Esophagus (tissue), 2 donors: ENCODE data around the gene TWSG1. TPM values are rescaled to one million over a fixed set of nuclear protein-coding genes. Genes with fewer than 3 reads are reported as not detected.
"Not testable (repeated sequence)": the region's sequence is repeated elsewhere in the genome, so short reads cannot be mapped to it uniquely, and the experiment has no call there.

Experiments
- H3K27ac ChIP-seq, 2 donors: one replicate each; pipeline ENCODE4 v1.5.1; 2013; ENCODE audit warnings: low read depth in 2 of 2, mild to moderate bottlenecking in 2 of 2, inconsistent platforms in 1 of 2, low read length in 1 of 2, moderate library complexity in 1 of 2
- H3K27me3 ChIP-seq, 2 donors: one replicate each; pipeline ENCODE4 v1.6.1; 2013; ENCODE audit warnings: low read length in 2 of 2, control low read depth in 1 of 2, mild to moderate bottlenecking in 1 of 2; ENCODE audit not compliant: insufficient read depth in 2 of 2, control insufficient read depth in 1 of 2
- H3K36me3 ChIP-seq, 2 donors: one replicate each; pipeline ENCODE4 v1.6.1; 2013; ENCODE audit warnings: low read length in 1 of 2; ENCODE audit not compliant: control insufficient read depth in 2 of 2, insufficient read depth in 2 of 2
- H3K4me1 ChIP-seq, 2 donors: one replicate each; pipeline ENCODE4 v1.6.1; 2013; ENCODE audit warnings: low read length in 1 of 2; ENCODE audit not compliant: control insufficient read depth in 2 of 2, insufficient read depth in 2 of 2
- H3K4me3 ChIP-seq, 2 donors: one replicate each; pipeline ENCODE4 v1.5.1; 2013; ENCODE audit warnings: low read length in 2 of 2, mild to moderate bottlenecking in 2 of 2, low read depth in 1 of 2, moderate library complexity in 1 of 2
- H3K9me3 ChIP-seq, 2 donors: one replicate each; pipeline ENCODE4 v1.6.1; 2013; ENCODE audit warnings: mild to moderate bottlenecking in 2 of 2, low read depth in 1 of 2, low read length in 1 of 2, moderate library complexity in 1 of 2; ENCODE audit not compliant: control insufficient read depth in 2 of 2, insufficient read depth in 1 of 2
- WGBS, 2 donors: extraction: QIAGEN DNeasy Blood & Tissue Kit; methylation state at CpG; one replicate each; pipeline ENCODE4 v1.1.7; 2013; 5-methylcytosine and 5-hydroxymethylcytosine counted together
- polyA plus RNA-seq, 2 donors: library from polyadenylated mRNA; stranded (reverse); fragments of 200-250 nt; gene quantifications; one replicate each; pipeline ENCODE4 v1.2.3, GENCODE V29; 2013
- donor health status: healthy with polysubstance abuse.
- donor health status: Bipolar disorder and iron deficiency.

The TWSG1 gene
- polyA plus RNA-seq, 2 donors: 5.2 to 10.2 TPM

DNA sequence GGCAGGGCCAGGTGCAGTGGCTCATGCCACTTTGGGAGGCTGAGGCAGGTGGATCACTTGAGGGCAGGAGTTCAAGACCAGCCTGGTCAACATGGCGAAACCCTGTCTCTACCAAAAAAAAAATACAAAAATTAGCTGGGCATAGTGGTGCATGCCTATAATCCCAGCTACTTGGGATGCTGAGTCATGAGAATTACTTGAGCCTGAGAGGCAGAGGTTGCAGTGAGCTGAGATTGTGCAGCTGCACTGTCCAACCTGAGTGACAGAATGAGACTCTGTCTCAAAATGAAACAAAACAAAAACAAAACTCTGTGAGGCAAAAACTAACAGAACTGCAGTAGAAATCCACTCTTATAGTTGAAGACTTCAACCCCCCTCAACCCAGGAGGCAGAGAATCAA is 38.7 kb downstream of the TWSG1 start:
- WGBS, 2 donors: 98 to 100% methylated on average over 1 of the region's 1 CpG
- not testable (repeated sequence) for H3K4me3 ChIP-seq, H3K27me3 ChIP-seq, H3K9me3 ChIP-seq, H3K4me1 ChIP-seq, H3K36me3 ChIP-seq, H3K27ac ChIP-seq

DNA sequence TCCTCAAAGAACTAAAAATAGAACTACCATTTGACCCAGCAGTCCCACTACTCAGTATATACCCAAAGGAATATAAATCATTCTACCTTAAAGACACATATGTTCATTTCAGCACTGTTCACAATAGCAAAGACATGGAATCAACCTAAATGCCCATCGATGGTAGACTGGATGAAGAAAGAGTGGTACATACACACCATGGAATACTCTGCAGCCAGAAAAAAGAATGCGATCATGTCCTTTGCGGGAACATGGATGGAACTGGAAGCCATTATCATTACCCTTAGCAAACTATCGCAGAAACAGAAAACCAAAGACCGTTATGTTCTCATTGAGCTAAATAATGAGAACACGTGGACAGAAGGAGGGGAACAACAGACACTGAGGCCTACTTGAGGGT is 44.5 kb downstream of the TWSG1 start:
- H3K9me3 ChIP-seq: no peaks in the 10 kb centered on the region
- H3K27ac ChIP-seq: no peak overlapping the region
- H3K27me3 ChIP-seq: no peaks in the 10 kb centered on the region
- no peaks in the 10 kb centered on the region for H3K4me1 ChIP-seq
- WGBS, 2 donors: 97 to 99% methylated on average over 6 of the region's 6 CpGs
- H3K4me3 ChIP-seq: no peak overlapping the region
- no peaks in the 10 kb centered on the region for H3K36me3 ChIP-seq

DNA sequence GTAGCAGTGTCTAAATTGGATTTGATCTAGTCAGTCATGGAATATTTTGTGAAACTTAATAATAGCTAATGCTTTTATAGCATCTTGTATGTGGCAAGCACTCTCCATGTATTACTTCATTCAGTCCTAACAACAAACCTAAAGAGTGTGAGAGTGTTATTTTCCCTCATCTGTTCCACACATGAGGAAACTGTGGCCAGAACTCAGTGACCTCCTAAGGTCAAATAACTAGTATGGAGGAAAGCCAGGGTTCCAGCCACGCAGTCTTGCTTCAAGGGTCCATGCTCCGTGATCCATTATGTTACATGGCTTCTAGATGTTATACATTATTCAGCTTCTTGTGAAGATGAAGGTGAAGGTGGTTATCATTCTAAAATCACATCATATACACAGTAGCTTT is 45.5 kb downstream of the TWSG1 start:
- 72 to 77% methylated on average over 2 of the region's 2 CpGs for WGBS, 2 donors
- no peaks in the 10 kb centered on the region for H3K27me3 ChIP-seq
- no peaks in the 10 kb centered on the region for H3K36me3 ChIP-seq
- no peaks in the 10 kb centered on the region for H3K4me1 ChIP-seq
- H3K27ac ChIP-seq: no peak overlapping the region
- no peak overlapping the region for H3K4me3 ChIP-seq
- no peaks in the 10 kb centered on the region for H3K9me3 ChIP-seq

DNA sequence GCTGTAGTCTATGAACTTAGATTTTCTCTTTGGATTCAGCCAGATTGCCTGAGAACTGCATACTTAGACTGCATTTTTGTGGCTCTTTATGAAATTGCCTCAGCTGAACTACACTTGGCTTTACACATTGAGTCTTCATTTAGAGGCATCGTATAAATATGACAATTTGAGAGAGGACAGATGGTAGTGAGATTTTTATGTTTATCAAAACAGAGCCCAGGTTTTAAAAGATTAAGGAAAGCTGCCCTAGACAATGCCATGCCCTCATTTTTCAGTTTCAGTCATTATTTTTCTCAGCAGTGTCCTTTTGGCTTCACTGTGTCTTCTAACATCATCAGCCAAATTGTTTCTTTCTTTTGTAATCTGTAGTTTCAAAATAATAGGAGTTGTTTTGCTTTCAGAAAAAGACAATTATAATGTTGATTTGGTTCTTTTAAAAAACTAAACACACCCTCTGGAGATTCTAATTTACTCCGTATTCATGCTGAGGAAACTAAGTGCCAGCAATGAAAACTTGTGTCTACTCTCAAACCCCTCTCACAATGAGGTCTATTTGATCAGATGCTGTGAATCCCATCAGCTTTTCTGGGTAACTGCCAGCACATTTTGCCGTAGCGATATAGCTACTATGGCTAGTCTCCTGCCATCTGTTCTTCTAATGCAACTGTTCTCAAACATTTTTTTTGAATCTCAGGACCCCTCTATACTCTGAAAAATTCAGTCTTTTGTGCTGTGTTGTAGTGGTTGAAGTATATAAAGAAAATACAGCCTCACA is 46.2 kb downstream of the TWSG1 start:
- H3K4me3 ChIP-seq: no peak overlapping the region
- no peak overlapping the region for H3K27ac ChIP-seq
- no peaks in the 10 kb centered on the region for H3K9me3 ChIP-seq
- no peaks in the 10 kb centered on the region for H3K27me3 ChIP-seq
- no peaks in the 10 kb centered on the region for H3K4me1 ChIP-seq
- 60 to 70% methylated on average over 4 of the region's 4 CpGs for whole genome bisulfite sequencing, 2 donors
- H3K36me3 ChIP-seq: no peaks in the 10 kb centered on the region

- 53 to 71% methylated on average over 1 of the region's 1 CpG for WGBS, 2 donors
- no peak overlapping the region for H3K4me3 ChIP-seq
- H3K9me3 ChIP-seq: no peaks in the 10 kb centered on the region
- no peaks in the 10 kb centered on the region for H3K4me1 ChIP-seq
- H3K27ac ChIP-seq: no peak overlapping the region
- H3K27me3 ChIP-seq: no peaks in the 10 kb centered on the region
- no peaks in the 10 kb centered on the region for H3K36me3 ChIP-seq
These were observed 52.3 kb downstream of the TWSG1 start for GRCh38 chr18:9386879-9387278.

DNA sequence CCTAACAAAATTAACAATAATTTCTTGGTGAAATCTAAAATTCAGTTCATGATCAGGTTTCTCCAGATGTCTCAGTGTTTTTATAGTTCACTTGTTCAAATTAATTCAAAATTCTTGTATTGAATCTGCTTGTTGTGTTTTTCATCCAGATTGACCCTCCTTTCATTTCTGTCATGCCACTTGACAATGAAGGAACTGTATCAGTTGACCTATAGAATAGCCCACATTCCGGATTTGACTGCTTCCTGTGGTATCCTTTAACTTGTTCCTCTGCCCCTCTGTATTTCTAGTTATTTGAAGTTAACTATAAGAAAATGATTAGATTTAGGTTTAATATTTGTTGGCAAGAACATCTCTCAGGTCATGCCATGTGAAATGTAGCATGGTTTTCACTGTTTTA is 53.3 kb downstream of the TWSG1 start:
- no peak overlapping the region for H3K4me3 ChIP-seq
- no peaks in the 10 kb centered on the region for H3K9me3 ChIP-seq
- no peaks in the 10 kb centered on the region for H3K4me1 ChIP-seq
- no peaks in the 10 kb centered on the region for H3K36me3 ChIP-seq
- no peaks in the 10 kb centered on the region for H3K27me3 ChIP-seq
- 82 to 89% methylated on average over 1 of the region's 1 CpG for WGBS, 2 donors
- H3K27ac ChIP-seq: no peak overlapping the region

DNA sequence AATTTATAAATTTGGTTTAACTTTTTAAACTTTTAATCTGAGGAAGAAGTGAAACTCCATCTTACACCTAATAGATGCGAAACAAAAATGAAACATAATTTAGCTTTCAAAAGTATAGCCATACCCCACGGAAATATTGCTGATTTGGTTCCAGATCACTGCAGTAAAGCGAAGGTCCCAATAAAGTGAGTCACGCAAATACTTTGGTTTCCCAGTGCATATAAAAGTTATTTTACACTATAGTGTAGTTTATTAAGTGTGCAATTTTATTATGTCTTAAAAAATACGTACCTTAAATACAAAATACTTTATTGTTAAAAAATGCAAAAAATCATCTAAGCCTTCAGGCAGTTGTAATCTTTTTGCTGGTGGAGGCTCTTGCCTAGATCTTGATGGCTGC is 55.1 kb downstream of the TWSG1 start:
- Histone ChIP-seq H3K27me3 (no peaks in the 10 kb centered on the region), H3K4me3 (no peak overlapping the region), H3K4me1 (no peaks in the 10 kb centered on the region), H3K27ac (no peak overlapping the region), H3K9me3 (no peaks in the 10 kb centered on the region), H3K36me3 (no peaks in the 10 kb centered on the region)
- WGBS, 2 donors: 96 to 97% methylated on average over 5 of the region's 5 CpGs

DNA sequence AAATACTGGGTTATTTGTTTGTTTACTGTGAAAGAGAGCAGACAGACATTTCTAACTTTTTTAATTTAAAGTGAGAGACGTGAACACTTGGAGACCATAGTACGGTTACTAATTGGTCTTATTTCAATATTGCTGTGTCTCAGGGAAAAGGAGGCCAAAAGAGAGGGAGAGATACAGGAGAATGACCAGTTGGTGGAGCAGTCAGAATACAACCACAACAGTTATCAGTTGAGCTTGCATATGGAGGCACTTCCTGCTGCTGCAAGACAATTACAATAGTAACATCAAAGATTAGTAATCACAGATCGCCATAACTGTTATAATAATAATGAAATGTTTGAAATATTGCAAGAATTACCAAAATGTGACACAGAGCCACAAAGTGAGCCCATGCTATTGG is 58.2 kb downstream of the TWSG1 start:
- H3K27ac ChIP-seq: no peak overlapping the region
- H3K9me3 ChIP-seq: no peaks in the 10 kb centered on the region
- no peak overlapping the region for H3K4me3 ChIP-seq
- WGBS, 2 donors: 90 to 97% methylated on average over 3 of the region's 3 CpGs
- no peaks in the 10 kb centered on the region for H3K4me1 ChIP-seq
- H3K36me3 ChIP-seq: no peaks in the 10 kb centered on the region
- no peaks in the 10 kb centered on the region for H3K27me3 ChIP-seq

GRCh38 chr18:9394046-9394445 is 59.5 kb downstream of the TWSG1 start:
- H3K9me3 ChIP-seq: no peaks in the 10 kb centered on the region
- 93 to 97% methylated on average over 3 of the region's 3 CpGs for WGBS, 2 donors
- H3K4me3 ChIP-seq: no peak overlapping the region
- no peaks in the 10 kb centered on the region for H3K36me3 ChIP-seq
- H3K27ac ChIP-seq: no peak overlapping the region
- H3K27me3 ChIP-seq: no peaks in the 10 kb centered on the region
- no peaks in the 10 kb centered on the region for H3K4me1 ChIP-seq

DNA sequence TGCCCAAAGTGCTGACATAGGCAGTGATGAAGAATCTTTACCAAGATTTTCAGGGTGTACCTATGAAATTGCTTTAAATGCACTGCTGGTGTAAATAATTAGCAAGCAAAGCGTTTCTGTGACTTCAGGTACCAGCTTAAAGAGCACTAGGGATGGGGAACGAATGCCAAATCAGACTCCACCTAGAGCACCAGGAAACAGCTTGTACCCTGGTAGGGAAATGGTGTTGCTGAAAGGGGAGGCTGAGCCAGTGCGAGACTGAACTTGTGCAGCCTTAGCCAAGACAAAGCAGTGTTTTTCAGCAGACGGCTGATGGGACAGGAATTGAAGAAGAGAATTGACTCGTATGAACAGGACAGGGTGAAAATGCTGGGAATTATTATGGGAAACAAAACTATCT is 65.6 kb downstream of the TWSG1 start:
- Histone ChIP-seq H3K36me3 (no peaks in the 10 kb centered on the region), H3K4me1 (no peaks in the 10 kb centered on the region), H3K27me3 (no peaks in the 10 kb centered on the region), H3K9me3 (no peaks in the 10 kb centered on the region), H3K27ac (peak overlapping the region in 1 of 2 donors; percentile 41), H3K4me3 (no peak overlapping the region)
- WGBS, 2 donors: 48 to 51% methylated on average over 5 of the region's 5 CpGs
